SK-N-MC (cell line): ENCODE results near the gene LGALS8.

Experiments used
- EZH2 ChIP-seq: fragments of 200-600 bp; sonication (generic); IDR thresholded peaks from one replicate; pipeline ENCODE4 v1.6.1; 2017; ENCODE audit warnings: antibody characterized with exemption
- POLR2AphosphoS5 ChIP-seq: IDR thresholded peaks from 2 replicates; pipeline ENCODE4 v1.6.1; 2012; ENCODE audit warnings: mild to moderate bottlenecking, low read depth, low read length, borderline replicate concordance

DNA sequence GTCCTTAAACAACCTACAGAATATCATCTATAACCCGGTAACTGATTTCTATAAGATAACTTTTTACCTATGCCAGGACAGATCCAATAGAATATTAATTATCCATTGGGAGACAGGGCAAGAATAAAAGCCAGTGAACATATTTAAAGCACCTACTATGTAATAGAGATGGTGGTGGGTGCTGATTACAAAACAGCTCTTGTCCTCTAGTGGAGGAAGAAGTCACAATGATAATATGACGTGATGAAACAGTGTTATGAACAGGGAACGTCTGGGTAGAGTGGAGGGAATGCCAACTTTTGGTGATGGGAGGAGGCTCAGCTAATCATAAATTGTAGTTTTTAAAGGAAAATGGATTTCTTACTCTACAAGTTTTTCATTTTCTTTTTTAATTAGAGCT is 2.3 kb downstream of the LGALS8 start:
- TF ChIP-seq EZH2 (no peak), POLR2AphosphoS5 (no peak)
